ENCODE measurements around the gene SLBP.

The SLBP gene

GRCh38 chr4:1664141-1664540, 48.0 kb downstream of the SLBP start:
- FAIRE-seq (no peak), DNase-seq (ENCODE audit: insufficient read length, low spot score) (no peak)
- no peak for TF ChIP-seq CTCF (IDR thresholded peaks at IDR 0.05; ENCODE audit: insufficient read depth, missing control alignments)

- no peak for TF ChIP-seq CTCF (IDR thresholded peaks at IDR 0.05; ENCODE audit: insufficient read depth, missing control alignments)
- DNase-seq (ENCODE audit: insufficient read length, low spot score) (no peak), FAIRE-seq (no peak)
These were observed 48.6 kb downstream of the SLBP start for GRCh38 chr4:1663549-1663948.

GRCh38 chr4:1661695-1662094, 50.4 kb downstream of the SLBP start:
- peak; percentile 24 for TF ChIP-seq CTCF (IDR thresholded peaks at IDR 0.05; ENCODE audit: insufficient read depth, missing control alignments)
- no peak for DNase-seq (ENCODE audit: insufficient read length, low spot score)
- FAIRE-seq: no peak

GRCh38 chr4:1660948-1661677, 51.0 kb downstream of the SLBP start:
- TF ChIP-seq CTCF (IDR thresholded peaks at IDR 0.05; ENCODE audit: insufficient read depth, missing control alignments): no peak
- FAIRE-seq: no peak
- no peak for DNase-seq (ENCODE audit: insufficient read length, low spot score)

- DNase-seq (ENCODE audit: insufficient read length, low spot score): no peak
- TF ChIP-seq CTCF (IDR thresholded peaks at IDR 0.05; ENCODE audit: insufficient read depth, missing control alignments): no peak
- FAIRE-seq: no peak
These were observed 52.7 kb downstream of the SLBP start for GRCh38 chr4:1659104-1660043.

- FAIRE-seq: no peak
- no peak for DNase-seq (ENCODE audit: insufficient read length, low spot score)
- TF ChIP-seq CTCF (IDR thresholded peaks at IDR 0.05; ENCODE audit: insufficient read depth, missing control alignments): no peak
These were observed 53.5 kb downstream of the SLBP start for GRCh38 chr4:1658581-1658980.
